HCT116 (cell line): ENCODE results near the gene RBMS1. TPM values are rescaled to one million over a fixed set of nuclear protein-coding genes. Genes with fewer than 3 reads are reported as not detected.

ENCODE experiments used
- ATAC-seq: fragments of 200-7000 bp; cut with Tn5 transposase; 2 replicates; pipeline ENCODE4 v1.9.1; 2020; ENCODE audit warnings: mild to moderate bottlenecking, moderate library complexity
- BruUV-seq: library from RNA; stranded (reverse); fragments of 400-500 nt; replicated peaks from 2 replicates; lab custom pipeline; 2021; lab: Mats Ljungman, UMichigan
- CTCF ChIA-PET: fragments of 300-600 bp; sonication (Branson Sonifier 250); formaldehyde crosslinking; loops from one replicate; lab custom pipeline; 2021; ENCODE audit warnings: antibody characterized with exemption; lab: Charles Lee
- POLR2A ChIA-PET: fragments of 300-600, 350-600 bp; sonication (Branson Sonifier 250); formaldehyde crosslinking; loops from one replicate; lab custom pipeline; 2021; ENCODE audit warnings: antibody characterized with exemption; lab: Charles Lee
- RAD21 ChIA-PET, 2 experiments: fragments of 300-600 bp; sonication (Branson Sonifier 250); formaldehyde crosslinking; loops; one replicate each; lab custom pipeline; 2023; ENCODE audit warnings: low total read pairs in 2 of 2; ENCODE audit not compliant: uncharacterized antibody in 2 of 2, unreplicated experiment in 2 of 2, low non-redundant PET in 1 of 2; lab: Charles Lee
- DNase-seq: peaks from one replicate; pipeline ENCODE4 v3.0.0-alpha.2; 2010; ENCODE audit warnings: low read depth, low spot score
- H2AFZ ChIP-seq: fragments of 200-600 bp; shearing (Covaris generic), sonication (generic); 2 replicates; pipeline ENCODE4 v1.6.1; 2017; ENCODE audit warnings: low read depth, mixed run types, mixed read lengths, antibody characterized with exemption, low read length; ENCODE audit not compliant: poor library complexity, severe bottlenecking
- H3K27ac ChIP-seq: 2 replicates; pipeline ENCODE4 v1.5.1; 2012; ENCODE audit warnings: low read depth, low read length
- H3K27me3 ChIP-seq: fragments of 200-600 bp; sonication (generic); 2 replicates; pipeline ENCODE4 v1.6.1; 2016; ENCODE audit warnings: mixed run types, low read length, mixed read lengths; ENCODE audit not compliant: insufficient read depth
- H3K36me3 ChIP-seq, 2 experiments: fragments of 200-500 bp in 1 of 2; fragments of 200-600 bp in 1 of 2; sonication (Bioruptor generic) in 1 of 2; sonication (generic) in 1 of 2; 2 replicates each; pipeline versions ENCODE4 v1.5.1 to v1.6.1; 2014 to 2016; ENCODE audit warnings: low read length in 2 of 2, inconsistent platforms in 1 of 2, mixed read lengths in 1 of 2, mixed run types in 1 of 2; ENCODE audit not compliant: insufficient read depth in 2 of 2, control insufficient read depth in 1 of 2
- H3K4me1 ChIP-seq, 2 experiments: fragments of 200-600 bp in 1 of 2; sonication (generic) in 1 of 2; 2 replicates each; pipeline versions ENCODE4 v1.5.1 to v1.6.1; 2012 to 2017; ENCODE audit warnings: low read length in 2 of 2, inconsistent platforms in 1 of 2, mild to moderate bottlenecking in 1 of 2, mixed read lengths in 1 of 2, mixed run types in 1 of 2, moderate library complexity in 1 of 2; ENCODE audit not compliant: insufficient read depth in 2 of 2, control insufficient read depth in 1 of 2
- H3K4me2 ChIP-seq: fragments of 200-600 bp; sonication (generic); 2 replicates; pipeline ENCODE4 v1.6.1; 2017; ENCODE audit warnings: mixed run types, low read length, mixed read lengths
- H3K4me3 ChIP-seq, 2 experiments: fragments of 200-600 bp in 1 of 2; sonication (generic) in 1 of 2; replicated peaks in 1 of 2; 2 replicates each; pipeline ENCODE4 v1.5.1; 2011 to 2016; ENCODE audit warnings: low read length in 2 of 2, control low read depth in 1 of 2, low read depth in 1 of 2, mild to moderate bottlenecking in 1 of 2, mixed read lengths in 1 of 2, mixed run types in 1 of 2
- H3K79me2 ChIP-seq: fragments of 200-600 bp; sonication (generic); 2 replicates; pipeline ENCODE4 v1.6.1; 2017; ENCODE audit warnings: mild to moderate bottlenecking, mixed run types, low read length, moderate library complexity, mixed read lengths; ENCODE audit not compliant: insufficient read depth
- H3K9ac ChIP-seq: fragments of 200-600 bp; sonication (generic); 2 replicates; pipeline ENCODE4 v1.6.1; 2016; ENCODE audit warnings: low read length, mixed read lengths
- H3K9me2 ChIP-seq: fragments of 200-600 bp; sonication (generic), shearing (Covaris generic); 2 replicates; pipeline ENCODE4 v1.6.1; 2017; ENCODE audit warnings: mixed run types, mild to moderate bottlenecking, moderate library complexity; ENCODE audit not compliant: insufficient read depth
- H3K9me3 ChIP-seq, 2 experiments: fragments of 200-500 bp in 1 of 2; fragments of 200-600 bp in 1 of 2; sonication (Bioruptor generic) in 1 of 2; sonication (generic) in 1 of 2; 2 replicates each; pipeline ENCODE4 v1.6.1; 2014 to 2017; ENCODE audit warnings: low read length in 2 of 2, mixed read lengths in 2 of 2, inconsistent platforms in 1 of 2, low read depth in 1 of 2, mild to moderate bottlenecking in 1 of 2, mixed run types in 1 of 2, moderate library complexity in 1 of 2; ENCODE audit not compliant: control insufficient read depth in 1 of 2, insufficient read depth in 1 of 2
- H4K20me1 ChIP-seq: fragments of 200-600 bp; sonication (generic), shearing (Covaris generic); 2 replicates; pipeline ENCODE4 v1.6.1; 2017; ENCODE audit warnings: mixed run types, mild to moderate bottlenecking, moderate library complexity; ENCODE audit not compliant: insufficient read depth
- CBX3 ChIP-seq: IDR thresholded peaks from 2 replicates; pipeline ENCODE4 v1.6.1; 2012; ENCODE audit warnings: low read depth
- CEBPB ChIP-seq: IDR thresholded peaks from 2 replicates; pipeline ENCODE4 v1.6.1; 2012; ENCODE audit warnings: low read depth
- EGR1 ChIP-seq: IDR thresholded peaks from 2 replicates; pipeline ENCODE4 v1.6.1; 2012; ENCODE audit warnings: low read depth
- EZH2phosphoT487 ChIP-seq: fragments of 200-600 bp; IDR thresholded peaks from 2 replicates; pipeline ENCODE4 v1.6.1; 2018; ENCODE audit warnings: antibody characterized with exemption, borderline replicate concordance
- JUND ChIP-seq: IDR thresholded peaks from 2 replicates; pipeline ENCODE4 v1.6.1; 2012
- POLR2A ChIP-seq: IDR thresholded peaks from 2 replicates; pipeline ENCODE4 v1.7.0; 2011; ENCODE audit warnings: borderline replicate concordance; ENCODE audit not compliant: insufficient read depth, insufficient read length; ENCODE audit errors: extremely low read depth
- REST ChIP-seq: IDR thresholded peaks from 2 replicates; pipeline ENCODE4 v1.6.1; 2012; ENCODE audit warnings: low read depth
- SIN3A ChIP-seq: IDR thresholded peaks from 2 replicates; pipeline ENCODE4 v1.6.1; 2012; ENCODE audit warnings: low read depth
- SP1 ChIP-seq: IDR thresholded peaks from 2 replicates; pipeline ENCODE4 v1.6.1; 2012; ENCODE audit warnings: low read depth
- TCF7L2 ChIP-seq: IDR thresholded peaks from 2 replicates; pipeline ENCODE4 v1.7.0; 2011; ENCODE audit warnings: borderline replicate concordance, inconsistent platforms; ENCODE audit not compliant: insufficient read depth, insufficient read length; ENCODE audit errors: extremely low read depth
- ZFX ChIP-seq: fragments of 450-650 bp; IDR thresholded peaks from 2 replicates; pipeline ENCODE4 v1.6.1; 2017
- intact Hi-C: fragments of 100-400 bp; cut with micrococcal nuclease; formaldehyde crosslinking; loops from 2 replicates; pipeline ENCODE4 v1.10.0; 2022
- total RNA-seq: library from RNA; stranded (reverse); gene quantifications from one replicate; pipeline ENCODE4 v1.2.1, GENCODE V29; 2021; ENCODE audit not compliant: unreplicated experiment
- TF ChIP-seq, protein P1 (sequence below): IDR thresholded peaks from 2 replicates; pipeline ENCODE4 v1.6.1; 2011; ENCODE audit warnings: mild to moderate bottlenecking, low read length, moderate library complexity; ENCODE audit not compliant: insufficient replicate concordance; ENCODE audit errors: extremely low read depth
- TF ChIP-seq, protein P2 (sequence below): IDR thresholded peaks from 2 replicates; pipeline ENCODE4 v1.6.1; 2012
- TF ChIP-seq, protein P3 (sequence below): IDR thresholded peaks from 2 replicates; pipeline ENCODE4 v1.6.1; 2012

Gene RBMS1
- total RNA-seq, 1 experiment from 2014 or later: 17.6 TPM

DNA sequence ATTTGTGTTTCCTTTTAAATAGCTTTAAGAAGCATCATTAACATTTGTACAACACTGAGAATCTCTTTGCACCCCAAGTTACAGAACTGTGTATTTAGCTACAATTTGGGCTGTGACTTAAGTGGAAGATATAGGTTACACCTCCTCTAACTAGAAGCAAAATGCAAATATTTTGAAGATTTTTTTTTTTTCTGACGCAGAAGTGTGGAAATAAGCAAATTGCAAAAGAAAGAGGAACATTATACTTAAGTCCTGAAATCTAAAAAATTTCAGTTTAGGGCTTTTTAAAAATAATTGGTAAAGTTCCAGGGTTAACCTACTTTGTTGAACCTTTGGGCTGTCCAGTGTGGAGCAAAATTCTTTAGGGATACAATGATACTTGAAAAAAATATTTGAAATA lies 41.4 kb upstream of the RBMS1 start (continued):
- TF ChIP-seq, protein P1, sequence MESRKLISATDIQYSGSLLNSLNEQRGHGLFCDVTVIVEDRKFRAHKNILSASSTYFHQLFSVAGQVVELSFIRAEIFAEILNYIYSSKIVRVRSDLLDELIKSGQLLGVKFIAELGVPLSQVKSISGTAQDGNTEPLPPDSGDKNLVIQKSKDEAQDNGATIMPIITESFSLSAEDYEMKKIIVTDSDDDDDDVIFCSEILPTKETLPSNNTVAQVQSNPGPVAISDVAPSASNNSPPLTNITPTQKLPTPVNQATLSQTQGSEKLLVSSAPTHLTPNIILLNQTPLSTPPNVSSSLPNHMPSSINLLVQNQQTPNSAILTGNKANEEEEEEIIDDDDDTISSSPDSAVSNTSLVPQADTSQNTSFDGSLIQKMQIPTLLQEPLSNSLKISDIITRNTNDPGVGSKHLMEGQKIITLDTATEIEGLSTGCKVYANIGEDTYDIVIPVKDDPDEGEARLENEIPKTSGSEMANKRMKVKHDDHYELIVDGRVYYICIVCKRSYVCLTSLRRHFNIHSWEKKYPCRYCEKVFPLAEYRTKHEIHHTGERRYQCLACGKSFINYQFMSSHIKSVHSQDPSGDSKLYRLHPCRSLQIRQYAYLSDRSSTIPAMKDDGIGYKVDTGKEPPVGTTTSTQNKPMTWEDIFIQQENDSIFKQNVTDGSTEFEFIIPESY: no peak
- TF ChIP-seq POLR2A: no peak

GRCh38 chr2:160534249-160534648 lies 40.6 kb upstream of the RBMS1 start:
- H3K27ac ChIP-seq: no peak overlapping the region
- no peak overlapping the region for H3K9ac ChIP-seq
- ChIA-PET POLR2A (no interaction called here), CTCF (no interaction called here), RAD21 (no interaction called here)
- TF ChIP-seq, protein P1: no peak
- TF ChIP-seq EGR1 (no peak), REST (no peak), SIN3A (no peak), SP1 (no peak), CEBPB (no peak), TCF7L2 (no peak), ZFX (no peak), JUND (no peak), CBX3 (no peak), EZH2phosphoT487 (no peak)
- TF ChIP-seq, protein P2, sequence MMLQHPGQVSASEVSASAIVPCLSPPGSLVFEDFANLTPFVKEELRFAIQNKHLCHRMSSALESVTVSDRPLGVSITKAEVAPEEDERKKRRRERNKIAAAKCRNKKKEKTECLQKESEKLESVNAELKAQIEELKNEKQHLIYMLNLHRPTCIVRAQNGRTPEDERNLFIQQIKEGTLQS: no peak
- TF ChIP-seq, protein P3, sequence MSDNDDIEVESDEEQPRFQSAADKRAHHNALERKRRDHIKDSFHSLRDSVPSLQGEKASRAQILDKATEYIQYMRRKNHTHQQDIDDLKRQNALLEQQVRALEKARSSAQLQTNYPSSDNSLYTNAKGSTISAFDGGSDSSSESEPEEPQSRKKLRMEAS: no peak
- H3K27me3 ChIP-seq: no peaks in the 10 kb centered on the region
- no peaks in the 10 kb centered on the region for H3K36me3 ChIP-seq
- DNase-seq (no peak), ATAC-seq (no peak)
- no peak overlapping the region for H3K4me3 ChIP-seq
- BruUV-seq: no TSS peak
- no peaks in the 10 kb centered on the region for H4K20me1 ChIP-seq
- H3K9me2 ChIP-seq: no peaks in the 10 kb centered on the region
- H3K9me3 ChIP-seq: no peaks in the 10 kb centered on the region
- no peaks in the 10 kb centered on the region for H3K4me1 ChIP-seq
- no peaks in the 10 kb centered on the region for H3K79me2 ChIP-seq
- H3K4me2 ChIP-seq: no peak overlapping the region
- no peak overlapping the region for H2AFZ ChIP-seq
- intact Hi-C loops: no loop called here
